ENCODE data around the gene ALPG.
"Not testable (repeated sequence)": the region's sequence is repeated elsewhere in the genome, so short reads cannot be mapped to it uniquely, and the experiment has no call there.

Gene ALPG

GRCh38 chr2:232398293-232399034 is 8.2 kb upstream of the ALPG start:
- H3K27me3 ChIP-seq (ENCODE audit: insufficient read depth, poor library complexity, severe bottlenecking): no peaks in the 10 kb centered on the region
- DNase-seq (ENCODE audit: low spot score) (no peak), ATAC-seq (ENCODE audit: low read depth) (no peak)
- TF ChIP-seq CTCF (IDR thresholded peaks at IDR 0.05; ENCODE audit: poor library complexity, severe bottlenecking): no peak
- H3K4me3 ChIP-seq (ENCODE audit: severe bottlenecking): no peak overlapping the region
- H3K9me3 ChIP-seq (ENCODE audit: severe bottlenecking): no peaks in the 10 kb centered on the region
- no peaks in the 10 kb centered on the region for H3K4me1 ChIP-seq (ENCODE audit: insufficient read depth, poor library complexity, severe bottlenecking)
- H3K36me3 ChIP-seq (ENCODE audit: low read depth): no peaks in the 10 kb centered on the region
- no peak overlapping the region for H3K27ac ChIP-seq (ENCODE audit: poor library complexity, severe bottlenecking)

DNA sequence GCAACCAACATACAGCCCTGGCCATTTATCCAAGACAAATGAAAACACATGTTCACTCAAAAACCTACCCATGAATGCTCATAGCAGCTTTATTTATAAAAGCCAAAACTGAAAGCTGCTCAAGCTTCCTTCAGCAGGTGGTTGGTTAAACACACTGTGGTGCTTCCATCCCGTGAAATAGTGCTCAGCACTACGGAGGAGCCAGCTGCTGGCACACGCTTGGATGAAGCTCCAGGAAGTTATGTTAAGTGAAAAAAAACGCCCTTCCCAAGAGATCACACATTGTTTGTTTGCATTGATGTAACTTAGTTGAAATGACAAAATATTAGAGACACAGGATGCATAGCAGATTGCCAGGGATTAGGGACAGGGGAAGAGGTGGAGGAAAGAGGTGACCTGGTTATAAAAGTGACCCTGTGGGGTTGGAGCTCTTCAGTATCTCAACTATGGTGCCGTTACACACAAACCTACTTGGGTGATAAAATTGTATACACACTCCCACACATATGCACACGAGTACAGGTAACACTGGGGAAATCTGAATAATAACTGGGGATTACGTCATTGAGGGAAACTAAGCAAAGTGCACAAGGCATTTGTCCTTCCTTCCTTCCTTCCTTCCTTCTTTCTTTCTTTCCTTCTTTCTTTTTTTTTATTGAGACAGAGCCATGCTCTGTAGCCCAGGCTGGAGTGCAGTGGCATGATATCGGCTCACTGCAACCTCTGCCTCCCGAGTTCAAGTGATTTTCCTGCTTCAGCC is 6.2 kb upstream of the ALPG start:
- ATAC-seq (ENCODE audit: low read depth) (no peak), DNase-seq (ENCODE audit: low spot score) (no peak)
- Histone ChIP-seq H3K27ac (ENCODE audit: poor library complexity, severe bottlenecking) (no peak overlapping the region), H3K4me1 (ENCODE audit: insufficient read depth, poor library complexity, severe bottlenecking) (no peaks in the 10 kb centered on the region), H3K9me3 (ENCODE audit: severe bottlenecking) (no peaks in the 10 kb centered on the region), H3K4me3 (ENCODE audit: severe bottlenecking) (no peak overlapping the region), H3K27me3 (ENCODE audit: insufficient read depth, poor library complexity, severe bottlenecking) (no peaks in the 10 kb centered on the region), H3K36me3 (ENCODE audit: low read depth) (no peaks in the 10 kb centered on the region)
- no peak for TF ChIP-seq CTCF (IDR thresholded peaks at IDR 0.05; ENCODE audit: poor library complexity, severe bottlenecking)

DNA sequence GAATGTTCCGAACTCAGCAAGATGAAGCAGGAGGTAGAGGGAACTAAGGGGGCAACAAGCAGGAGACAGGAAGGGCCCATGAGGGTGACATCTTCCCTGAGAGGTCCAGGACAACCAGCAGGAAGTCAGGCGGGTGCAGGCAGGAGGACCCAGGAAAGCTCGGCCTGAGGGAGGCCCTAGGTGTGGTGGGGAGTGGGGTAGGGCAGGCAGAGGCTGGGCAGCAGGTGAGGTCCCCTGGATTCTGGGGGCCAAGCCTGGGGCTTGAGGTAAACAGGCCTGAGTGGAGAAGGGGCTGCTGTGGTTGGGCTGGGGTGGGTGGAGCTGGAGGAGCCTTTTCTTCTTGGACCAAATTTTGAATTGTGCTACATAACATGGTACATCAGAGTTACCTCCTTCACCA is 4.1 kb upstream of the ALPG start:
- Histone ChIP-seq H3K4me1 (ENCODE audit: insufficient read depth, poor library complexity, severe bottlenecking) (no peaks in the 10 kb centered on the region), H3K4me3 (ENCODE audit: severe bottlenecking) (no peak overlapping the region), H3K9me3 (ENCODE audit: severe bottlenecking) (no peaks in the 10 kb centered on the region), H3K27ac (ENCODE audit: poor library complexity, severe bottlenecking) (no peak overlapping the region), H3K36me3 (ENCODE audit: low read depth) (no peaks in the 10 kb centered on the region), H3K27me3 (ENCODE audit: insufficient read depth, poor library complexity, severe bottlenecking) (no peaks in the 10 kb centered on the region)
- DNase-seq (ENCODE audit: low spot score): no peak
- no peak for TF ChIP-seq CTCF (IDR thresholded peaks at IDR 0.05; ENCODE audit: poor library complexity, severe bottlenecking)
- no peak for ATAC-seq (ENCODE audit: low read depth)

- Histone ChIP-seq H3K27ac (ENCODE audit: poor library complexity, severe bottlenecking) (no peak overlapping the region), H3K27me3 (ENCODE audit: insufficient read depth, poor library complexity, severe bottlenecking) (peaks cover 12% of the 10 kb centered on the region), H3K4me3 (ENCODE audit: severe bottlenecking) (no peak overlapping the region), H3K9me3 (ENCODE audit: severe bottlenecking) (no peaks in the 10 kb centered on the region), H3K4me1 (ENCODE audit: insufficient read depth, poor library complexity, severe bottlenecking) (no peaks in the 10 kb centered on the region), H3K36me3 (ENCODE audit: low read depth) (no peaks in the 10 kb centered on the region)
- DNase-seq (ENCODE audit: low spot score): no peak
- ATAC-seq (ENCODE audit: low read depth): no peak
- TF ChIP-seq CTCF (IDR thresholded peaks at IDR 0.05; ENCODE audit: poor library complexity, severe bottlenecking): no peak
Observed at GRCh38 chr2:232405943-232406510, 617 bp upstream of the ALPG start.

DNA sequence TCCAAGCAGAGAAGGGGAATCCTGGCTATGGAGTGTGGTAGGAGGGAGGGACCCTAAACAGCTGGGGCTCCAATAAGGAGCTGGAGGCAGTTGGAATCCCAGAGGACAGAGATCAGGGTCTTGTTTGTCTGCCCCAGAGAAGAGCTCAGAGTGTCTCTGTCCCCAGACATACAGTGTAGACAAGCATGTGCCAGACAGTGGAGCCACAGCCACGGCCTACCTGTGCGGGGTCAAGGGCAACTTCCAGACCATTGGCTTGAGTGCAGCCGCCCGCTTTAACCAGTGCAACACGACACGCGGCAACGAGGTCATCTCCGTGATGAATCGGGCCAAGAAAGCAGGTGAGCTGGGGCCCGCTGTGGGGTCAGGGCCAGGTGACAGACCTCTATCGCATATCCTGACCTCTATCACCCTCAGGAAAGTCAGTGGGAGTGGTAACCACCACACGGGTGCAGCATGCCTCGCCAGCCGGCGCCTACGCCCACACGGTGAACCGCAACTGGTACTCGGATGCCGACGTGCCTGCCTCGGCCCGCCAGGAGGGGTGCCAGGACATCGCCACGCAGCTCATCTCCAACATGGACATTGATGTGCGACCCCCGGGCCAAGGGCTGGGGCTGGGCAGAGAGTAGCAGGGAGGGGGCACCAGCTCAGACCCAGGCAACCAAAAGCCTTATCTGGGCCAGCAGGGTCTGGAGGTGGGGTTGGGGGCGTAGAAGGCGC is 945 bp downstream of the ALPG start:
- not testable (repeated sequence) for H3K36me3 ChIP-seq (ENCODE audit: low read depth); H3K27ac ChIP-seq (ENCODE audit: poor library complexity, severe bottlenecking); ATAC-seq (ENCODE audit: low read depth)

GRCh38 chr2:232408269-232408668 is 1.6 kb downstream of the ALPG start:
- not testable (repeated sequence) for H3K27ac ChIP-seq (ENCODE audit: poor library complexity, severe bottlenecking); DNase-seq (ENCODE audit: low spot score); ATAC-seq (ENCODE audit: low read depth); H3K4me3 ChIP-seq (ENCODE audit: severe bottlenecking); H3K36me3 ChIP-seq (ENCODE audit: low read depth); H3K9me3 ChIP-seq (ENCODE audit: severe bottlenecking); H3K4me1 ChIP-seq (ENCODE audit: insufficient read depth, poor library complexity, severe bottlenecking)
- H3K27me3 ChIP-seq (ENCODE audit: insufficient read depth, poor library complexity, severe bottlenecking): peaks cover 23% of the 10 kb centered on the region

More for the DNA sequence above, 945 bp downstream of the ALPG start:
- DNase-seq (ENCODE audit: low spot score); H3K4me3 ChIP-seq (ENCODE audit: severe bottlenecking); H3K4me1 ChIP-seq (ENCODE audit: insufficient read depth, poor library complexity, severe bottlenecking); H3K9me3 ChIP-seq (ENCODE audit: severe bottlenecking): not testable (repeated sequence)
- peaks cover 19% of the 10 kb centered on the region for H3K27me3 ChIP-seq (ENCODE audit: insufficient read depth, poor library complexity, severe bottlenecking)

DNA sequence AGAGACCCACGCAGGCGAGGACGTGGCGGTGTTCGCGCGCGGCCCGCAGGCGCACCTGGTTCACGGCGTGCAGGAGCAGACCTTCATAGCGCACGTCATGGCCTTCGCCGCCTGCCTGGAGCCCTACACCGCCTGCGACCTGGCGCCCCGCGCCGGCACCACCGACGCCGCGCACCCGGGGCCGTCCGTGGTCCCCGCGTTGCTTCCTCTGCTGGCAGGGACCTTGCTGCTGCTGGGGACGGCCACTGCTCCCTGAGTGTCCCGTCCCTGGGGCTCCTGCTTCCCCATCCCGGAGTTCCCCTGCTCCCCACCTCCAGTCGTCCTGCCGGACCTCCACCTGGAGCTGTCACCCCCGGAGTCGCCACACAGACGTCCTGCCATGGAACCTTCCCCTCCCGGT is 3.0 kb downstream of the ALPG start:
- not testable (repeated sequence) for H3K36me3 ChIP-seq (ENCODE audit: low read depth)
- peaks cover 27% of the 10 kb centered on the region for H3K27me3 ChIP-seq (ENCODE audit: insufficient read depth, poor library complexity, severe bottlenecking)

More for the DNA sequence above, 3.0 kb downstream of the ALPG start:
- H3K4me3 ChIP-seq (ENCODE audit: severe bottlenecking); ATAC-seq (ENCODE audit: low read depth); DNase-seq (ENCODE audit: low spot score); H3K27ac ChIP-seq (ENCODE audit: poor library complexity, severe bottlenecking); H3K4me1 ChIP-seq (ENCODE audit: insufficient read depth, poor library complexity, severe bottlenecking); H3K9me3 ChIP-seq (ENCODE audit: severe bottlenecking): not testable (repeated sequence)

Data from RWPE2 (cell line).